Sigmoid colon (tissue), 4 donors: ENCODE measurements around the gene GALNT14.

ENCODE experiments used
- EP300 ChIP-seq, 4 donors: sonication (generic); formaldehyde crosslinking; IDR thresholded peaks; one replicate each; pipeline ENCODE4 v1.6.1; 2017; ENCODE audit warnings: antibody characterized with exemption in 4 of 4
- POLR2A ChIP-seq, 2 donors: fragments of 450-650 bp; IDR thresholded peaks; one replicate each; pipeline ENCODE4 v1.6.1; 2016; ENCODE audit warnings: antibody characterized with exemption in 2 of 2, mild to moderate bottlenecking in 2 of 2, moderate library complexity in 2 of 2
- POLR2AphosphoS5 ChIP-seq, 4 donors: sonication (generic); formaldehyde crosslinking; IDR thresholded peaks; one replicate each; pipeline ENCODE4 v1.6.1; 2017; ENCODE audit warnings: antibody characterized with exemption in 4 of 4
- TF ChIP-seq, protein P1 (sequence below), 4 experiments: fragments of 450-650 bp in 3 of 4; fragments of 200-600 bp in 1 of 4; IDR thresholded peaks; one replicate each; pipeline ENCODE4 v1.5.1; 2016 to 2019; ENCODE audit warnings: antibody characterized with exemption in 4 of 4, mild to moderate bottlenecking in 3 of 4, moderate library complexity in 2 of 4

DNA sequence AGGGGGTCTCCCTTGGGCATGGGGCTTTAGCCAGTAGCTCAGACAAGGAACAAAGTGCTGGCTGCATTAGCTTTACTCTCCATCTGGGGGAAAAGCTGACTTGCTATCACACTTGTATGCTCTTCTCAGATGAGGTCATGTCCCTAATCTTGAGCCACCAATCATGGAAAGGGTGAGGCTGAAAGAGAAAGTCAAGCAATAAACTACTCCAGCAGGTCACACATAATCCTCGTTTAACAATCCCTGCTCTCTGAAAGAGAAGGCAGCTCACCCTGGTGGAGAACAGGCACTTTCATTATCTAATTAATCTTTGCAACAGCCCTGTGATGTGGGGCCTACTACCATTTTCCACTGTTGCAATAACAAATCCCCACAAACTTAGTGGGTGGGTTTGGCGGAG lies 201.3 kb downstream of the GALNT14 start:
- TF ChIP-seq, protein P1, sequence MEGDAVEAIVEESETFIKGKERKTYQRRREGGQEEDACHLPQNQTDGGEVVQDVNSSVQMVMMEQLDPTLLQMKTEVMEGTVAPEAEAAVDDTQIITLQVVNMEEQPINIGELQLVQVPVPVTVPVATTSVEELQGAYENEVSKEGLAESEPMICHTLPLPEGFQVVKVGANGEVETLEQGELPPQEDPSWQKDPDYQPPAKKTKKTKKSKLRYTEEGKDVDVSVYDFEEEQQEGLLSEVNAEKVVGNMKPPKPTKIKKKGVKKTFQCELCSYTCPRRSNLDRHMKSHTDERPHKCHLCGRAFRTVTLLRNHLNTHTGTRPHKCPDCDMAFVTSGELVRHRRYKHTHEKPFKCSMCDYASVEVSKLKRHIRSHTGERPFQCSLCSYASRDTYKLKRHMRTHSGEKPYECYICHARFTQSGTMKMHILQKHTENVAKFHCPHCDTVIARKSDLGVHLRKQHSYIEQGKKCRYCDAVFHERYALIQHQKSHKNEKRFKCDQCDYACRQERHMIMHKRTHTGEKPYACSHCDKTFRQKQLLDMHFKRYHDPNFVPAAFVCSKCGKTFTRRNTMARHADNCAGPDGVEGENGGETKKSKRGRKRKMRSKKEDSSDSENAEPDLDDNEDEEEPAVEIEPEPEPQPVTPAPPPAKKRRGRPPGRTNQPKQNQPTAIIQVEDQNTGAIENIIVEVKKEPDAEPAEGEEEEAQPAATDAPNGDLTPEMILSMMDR (IDR thresholded peaks at IDR 0.05) = no peak
- TF ChIP-seq POLR2A (IDR thresholded peaks at IDR 0.05) = no peak
- no peak for TF ChIP-seq POLR2AphosphoS5 (IDR thresholded peaks at IDR 0.05)
- no peak for TF ChIP-seq EP300 (IDR thresholded peaks at IDR 0.05)
